Motor neuron (in vitro differentiated cells): ENCODE results near the gene JMJD1C. TPM values are rescaled to one million over a fixed set of nuclear protein-coding genes. Genes with fewer than 3 reads are reported as not detected.
"Not testable (repeated sequence)": the region's sequence is repeated elsewhere in the genome, so short reads cannot be mapped to it uniquely, and the experiment has no call there.

Experiments used
- ATAC-seq, 8 experiments: fragments of 200-7000 bp; cut with Tn5 transposase; replicated peaks in 6 of 8; 2 replicates each; pipeline ENCODE4 v1.8.0; 2021; ENCODE audit warnings: mild to moderate bottlenecking in 8 of 8, moderate library complexity in 8 of 8
- H3K27ac ChIP-seq, 2 donors: fragments of 250-450 bp; sonication (Bioruptor Pico); 2 replicates each; pipeline ENCODE4 v1.9.0; 2021; ENCODE audit warnings: antibody characterized with exemption in 2 of 2, mild to moderate bottlenecking in 2 of 2, moderate library complexity in 1 of 2
- H3K4me1 ChIP-seq, 2 donors: fragments of 250-450 bp; sonication (Bioruptor Pico); replicated peaks in 1 of 2; 2 replicates each; pipeline ENCODE4 v1.6.1; 2021; ENCODE audit warnings: antibody characterized with exemption in 2 of 2, mild to moderate bottlenecking in 2 of 2, moderate library complexity in 1 of 2
- H3K4me3 ChIP-seq, 5 donors: fragments of 250-450 bp; sonication (Bioruptor Pico); 2 replicates each; pipeline ENCODE4 v1.9.0; 2021; ENCODE audit warnings: antibody characterized with exemption in 5 of 5, mild to moderate bottlenecking in 5 of 5, moderate library complexity in 4 of 5
- WGBS, 10 experiments: fragments of 450-650 bp; shearing (Covaris generic); methylation state at CpG; one replicate each; pipeline ENCODE4 v1.0.0; 2022; 5-methylcytosine and 5-hydroxymethylcytosine counted together
- in situ Hi-C, 9 experiments: fragments of 400-800 bp; cut with MboI; loops; one replicate each; pipeline ENCODE4 v1.15.0; 2021; ENCODE audit warnings: low sequenced_read_pairs in 9 of 9, low pct_unique_long_range_greater_than_20kb in 2 of 9; ENCODE audit not compliant: unreplicated experiment in 9 of 9
- total RNA-seq, 8 experiments: library from RNA; unstranded; fragments of 300-600 nt; gene quantifications; 2 replicates each; pipeline versions ENCODE4 v1.2.3 to v1.2.4, GENCODE V29; 2022

JMJD1C gene
- total RNA-seq, 8 experiments from 2014 or later: 48.3 to 137 (median 57.1) TPM

GRCh38 chr10:63382066-63382465, 83.7 kb downstream of the JMJD1C start:
- in situ Hi-C loops: no loop called here
- ATAC-seq: no peak
- Histone ChIP-seq H3K4me1 (no peaks in the 10 kb centered on the region), H3K27ac (no peak overlapping the region), H3K4me3 (no peak overlapping the region)
- 0 to 100% (median 88%) methylated on average over 1 to 4 of the region's 4 CpGs; no CpG with 5 or more reads in 1 of the 10 experiments for WGBS, 10 experiments

GRCh38 chr10:63377305-63377661, 88.5 kb downstream of the JMJD1C start:
- ATAC-seq, H3K27ac ChIP-seq, H3K4me1 ChIP-seq, H3K4me3 ChIP-seq, in situ Hi-C loops: not testable (repeated sequence)
- 0 to 100% (median 93%) methylated on average over 1 to 6 of the region's 6 CpGs; no CpG with 5 or more reads in 1 of the 10 experiments for WGBS, 10 experiments

- no peak overlapping the region for H3K27ac ChIP-seq
- WGBS, 10 experiments: 0 to 100% (median 67%) methylated on average over 1 to 4 of the region's 4 CpGs; no CpG with 5 or more reads in 1 of the 10 experiments
- ATAC-seq: peak in 3 of 8 experiments; percentile 25 to 80 (median 68)
- in situ Hi-C loops: no loop called here
- H3K4me3 ChIP-seq: no peak overlapping the region
- H3K4me1 ChIP-seq: no peaks in the 10 kb centered on the region
Observed at GRCh38 chr10:63376560-63377304, 89.0 kb downstream of the JMJD1C start.

- ATAC-seq: no peak
- Histone ChIP-seq H3K4me3 (no peak overlapping the region), H3K4me1 (no peaks in the 10 kb centered on the region), H3K27ac (no peak overlapping the region)
- in situ Hi-C loops: no loop called here
- 45 to 100% (median 94%) methylated on average over 1 to 2 of the region's 2 CpGs; no CpG with 5 or more reads in 1 of the 10 experiments for WGBS, 10 experiments
Observed at GRCh38 chr10:63375859-63376258, 89.9 kb downstream of the JMJD1C start.

GRCh38 chr10:63375458-63375857, 90.3 kb downstream of the JMJD1C start:
- 80 to 100% (median 89%) methylated on average over 2 to 5 of the region's 5 CpGs; no CpG with 5 or more reads in 2 of the 10 experiments for WGBS, 10 experiments
- Histone ChIP-seq H3K27ac (no peak overlapping the region), H3K4me3 (no peak overlapping the region), H3K4me1 (no peaks in the 10 kb centered on the region)
- in situ Hi-C loops: no loop called here
- no peak for ATAC-seq

GRCh38 chr10:63374991-63375390, 90.8 kb downstream of the JMJD1C start:
- Histone ChIP-seq H3K4me1 (no peaks in the 10 kb centered on the region), H3K4me3 (no peak overlapping the region), H3K27ac (no peak overlapping the region)
- 100% methylated on average over 1 of the region's 1 CpG; no CpG with 5 or more reads in 9 of the 10 experiments for WGBS, 10 experiments
- no peak for ATAC-seq
- in situ Hi-C loops: no loop called here

GRCh38 chr10:63373176-63373575, 92.6 kb downstream of the JMJD1C start:
- WGBS, 10 experiments: 82 to 100% (median 95%) methylated on average over 1 to 3 of the region's 3 CpGs
- H3K4me3 ChIP-seq: no peak overlapping the region
- no peaks in the 10 kb centered on the region for H3K4me1 ChIP-seq
- no peak for ATAC-seq
- H3K27ac ChIP-seq: no peak overlapping the region
- in situ Hi-C loops: no loop called here

GRCh38 chr10:63369711-63370110, 96.1 kb downstream of the JMJD1C start:
- peaks cover 0 to 3% of the 10 kb centered on the region in 2 donors for H3K4me1 ChIP-seq
- no peak overlapping the region for H3K4me3 ChIP-seq
- no peak for ATAC-seq
- WGBS, 10 experiments: 82 to 100% (median 100%) methylated on average over 1 to 2 of the region's 2 CpGs; no CpG with 5 or more reads in 3 of the 10 experiments
- no peak overlapping the region for H3K27ac ChIP-seq
- in situ Hi-C loops: no loop called here

- ATAC-seq: no peak
- Histone ChIP-seq H3K4me3 (no peak overlapping the region), H3K27ac (no peak overlapping the region), H3K4me1 (peaks cover 0 to 3% of the 10 kb centered on the region in 2 donors)
- in situ Hi-C loops: no loop called here
- WGBS, 10 experiments: 88 to 100% (median 100%) methylated on average over 1 to 4 of the region's 4 CpGs; no CpG with 5 or more reads in 1 of the 10 experiments
Observed at GRCh38 chr10:63368365-63368764, 97.4 kb downstream of the JMJD1C start.

- Histone ChIP-seq H3K4me3 (no peak overlapping the region), H3K4me1 (peaks cover 0 to 3% of the 10 kb centered on the region in 2 donors), H3K27ac (no peak overlapping the region)
- 100% methylated on average over 1 of the region's 1 CpG; no CpG with 5 or more reads in 4 of the 10 experiments for WGBS, 10 experiments
- ATAC-seq: no peak
- in situ Hi-C loops: no loop called here
Observed at GRCh38 chr10:63366933-63367332, 98.8 kb downstream of the JMJD1C start.

- no peak overlapping the region for H3K4me3 ChIP-seq
- WGBS, 10 experiments: 58 to 100% (median 100%) methylated on average over 1 to 2 of the region's 2 CpGs; no CpG with 5 or more reads in 2 of the 10 experiments
- no peak overlapping the region for H3K27ac ChIP-seq
- peaks cover 0 to 3% of the 10 kb centered on the region in 2 donors for H3K4me1 ChIP-seq
- in situ Hi-C loops: no loop called here
- peak in 1 of 8 experiments; percentile 17 for ATAC-seq
Observed at GRCh38 chr10:63365976-63366765, 99.6 kb downstream of the JMJD1C start.

- ATAC-seq: no peak
- Histone ChIP-seq H3K4me3 (no peak overlapping the region), H3K27ac (no peak overlapping the region), H3K4me1 (peaks cover 0 to 3% of the 10 kb centered on the region in 2 donors)
- in situ Hi-C loops: no loop called here
- WGBS, 10 experiments: 90 to 100% (median 100%) methylated on average over 1 to 2 of the region's 2 CpGs
Observed at GRCh38 chr10:63364918-63365317, 100.9 kb downstream of the JMJD1C start.

- H3K27ac ChIP-seq: no peak overlapping the region
- WGBS, 10 experiments: 89 to 100% (median 100%) methylated on average over 1 to 6 of the region's 7 CpGs
- peaks cover 0 to 3% of the 10 kb centered on the region in 2 donors for H3K4me1 ChIP-seq
- no peak for ATAC-seq
- no peak overlapping the region for H3K4me3 ChIP-seq
- in situ Hi-C loops: no loop called here
Observed at GRCh38 chr10:63363951-63364350, 101.8 kb downstream of the JMJD1C start.
